Transverse colon (tissue), 3 donors: ENCODE data around the gene VAMP8.

ENCODE experiments used
- EP300 ChIP-seq: sonication (generic); formaldehyde crosslinking; IDR thresholded peaks from one replicate; pipeline ENCODE4 v1.6.1; 2017; ENCODE audit warnings: antibody characterized with exemption, low read depth
- POLR2A ChIP-seq: fragments of 450-650 bp; IDR thresholded peaks from one replicate; pipeline ENCODE4 v1.6.1; 2016; ENCODE audit warnings: antibody characterized with exemption, mild to moderate bottlenecking, moderate library complexity
- TF ChIP-seq, protein P1 (sequence below), 5 experiments: fragments of 200-600 bp in 3 of 5; fragments of 450-650 bp in 2 of 5; sonication (generic) in 3 of 5; IDR thresholded peaks; 1 replicate in 2 of 5; 2 replicates in 3 of 5; pipeline ENCODE4 v1.5.1; 2016 to 2017; ENCODE audit warnings: antibody characterized with exemption in 5 of 5, inconsistent platforms in 3 of 5, mild to moderate bottlenecking in 2 of 5, moderate library complexity in 1 of 5

GRCh38 chr2:85628658-85629057 lies 51.3 kb downstream of the VAMP8 start:
- TF ChIP-seq, protein P1, sequence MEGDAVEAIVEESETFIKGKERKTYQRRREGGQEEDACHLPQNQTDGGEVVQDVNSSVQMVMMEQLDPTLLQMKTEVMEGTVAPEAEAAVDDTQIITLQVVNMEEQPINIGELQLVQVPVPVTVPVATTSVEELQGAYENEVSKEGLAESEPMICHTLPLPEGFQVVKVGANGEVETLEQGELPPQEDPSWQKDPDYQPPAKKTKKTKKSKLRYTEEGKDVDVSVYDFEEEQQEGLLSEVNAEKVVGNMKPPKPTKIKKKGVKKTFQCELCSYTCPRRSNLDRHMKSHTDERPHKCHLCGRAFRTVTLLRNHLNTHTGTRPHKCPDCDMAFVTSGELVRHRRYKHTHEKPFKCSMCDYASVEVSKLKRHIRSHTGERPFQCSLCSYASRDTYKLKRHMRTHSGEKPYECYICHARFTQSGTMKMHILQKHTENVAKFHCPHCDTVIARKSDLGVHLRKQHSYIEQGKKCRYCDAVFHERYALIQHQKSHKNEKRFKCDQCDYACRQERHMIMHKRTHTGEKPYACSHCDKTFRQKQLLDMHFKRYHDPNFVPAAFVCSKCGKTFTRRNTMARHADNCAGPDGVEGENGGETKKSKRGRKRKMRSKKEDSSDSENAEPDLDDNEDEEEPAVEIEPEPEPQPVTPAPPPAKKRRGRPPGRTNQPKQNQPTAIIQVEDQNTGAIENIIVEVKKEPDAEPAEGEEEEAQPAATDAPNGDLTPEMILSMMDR (IDR thresholded peaks at IDR 0.05) = no peak
- TF ChIP-seq EP300 (no peak), POLR2A (no peak)
